Caco-2 (cell line): ENCODE measurements around the gene CD300A. TPM values are rescaled to one million over a fixed set of nuclear protein-coding genes. Genes with fewer than 3 reads are reported as not detected.

Source experiments
- BruUV-seq: library from RNA; stranded (reverse); fragments of 400-500 nt; replicated peaks from 2 replicates; lab custom pipeline; 2021; lab: Mats Ljungman, UMichigan
- CTCF ChIA-PET: fragments of 300-600 bp; sonication (Branson Sonifier 250); formaldehyde crosslinking; loops from one replicate; lab custom pipeline; 2022; ENCODE audit warnings: antibody characterized with exemption; lab: Charles Lee
- POLR2A ChIA-PET: fragments of 300-600 bp; sonication (Branson Sonifier 250); formaldehyde crosslinking; loops from one replicate; lab custom pipeline; 2022; ENCODE audit warnings: antibody characterized with exemption; lab: Charles Lee
- DNase-seq, 2 experiments: peaks; one replicate each; pipeline versions ENCODE4 v3.0.0 to v3.0.0-alpha.2; 2020 to 2022
- H3K27me3 ChIP-seq: replicated peaks from 2 replicates; pipeline ENCODE4 v1.6.0; 2011; ENCODE audit warnings: low read length; ENCODE audit not compliant: control insufficient read depth, insufficient read depth
- H3K36me3 ChIP-seq: 2 replicates; pipeline ENCODE4 v1.5.1; 2011; ENCODE audit warnings: low read length; ENCODE audit not compliant: control insufficient read depth, insufficient read depth
- H3K4me1 ChIP-seq: fragments of 250-450 bp; sonication (Bioruptor Pico); 2 replicates; pipeline ENCODE4 v1.5.1; 2020; ENCODE audit warnings: mild to moderate bottlenecking
- H3K4me3 ChIP-seq: 2 replicates; pipeline ENCODE4 v1.5.1; 2011; ENCODE audit warnings: low read depth, mild to moderate bottlenecking, control low read depth, low read length
- H3K9me3 ChIP-seq: fragments of 250-450 bp; sonication (Bioruptor Pico); 2 replicates; pipeline ENCODE4 v1.5.1; 2020; ENCODE audit warnings: mild to moderate bottlenecking, moderate library complexity
- H3K27ac Mint-ChIP-seq: one replicate; pipeline ENCODE4 v1.8.0; 2022; ENCODE audit warnings: mixed read lengths; ENCODE audit not compliant: unreplicated experiment
- H3K27me3 Mint-ChIP-seq: one replicate; pipeline ENCODE4 v1.8.0; 2022; ENCODE audit warnings: mixed read lengths; ENCODE audit not compliant: insufficient read depth, unreplicated experiment
- H3K36me3 Mint-ChIP-seq: one replicate; pipeline ENCODE4 v1.8.0; 2022; ENCODE audit warnings: mild to moderate bottlenecking, mixed read lengths; ENCODE audit not compliant: insufficient read depth, unreplicated experiment
- H3K4me1 Mint-ChIP-seq: one replicate; pipeline ENCODE4 v1.8.0; 2022; ENCODE audit warnings: low read depth, mixed read lengths; ENCODE audit not compliant: unreplicated experiment
- H3K4me3 Mint-ChIP-seq: one replicate; pipeline ENCODE4 v1.8.0; 2022; ENCODE audit warnings: mild to moderate bottlenecking, moderate library complexity, mixed read lengths; ENCODE audit not compliant: unreplicated experiment
- H3K9me3 Mint-ChIP-seq: one replicate; pipeline ENCODE4 v1.8.0; 2022; ENCODE audit warnings: mixed read lengths; ENCODE audit not compliant: unreplicated experiment
- CTCF ChIP-seq, 2 experiments: fragments of 200-600 bp in 1 of 2; IDR thresholded peaks; 1 replicate in 1 of 2; 2 replicates in 1 of 2; pipeline versions ENCODE4 v1.5.1 to v1.8.0; 2011 to 2022; ENCODE audit warnings: antibody characterized with exemption in 1 of 2, control low read depth in 1 of 2, inconsistent platforms in 1 of 2, low read depth in 1 of 2, low read length in 1 of 2, mild to moderate bottlenecking in 1 of 2, moderate library complexity in 1 of 2; ENCODE audit not compliant: insufficient read depth in 1 of 2, severe bottlenecking in 1 of 2, unreplicated experiment in 1 of 2
- intact Hi-C: fragments of 100-400 bp; cut with micrococcal nuclease; formaldehyde crosslinking; loops from one replicate; pipeline ENCODE4 v1.10.0; 2022; ENCODE audit not compliant: unreplicated experiment
- total RNA-seq: library from RNA; stranded (reverse); gene quantifications from 2 replicates; pipeline ENCODE4 v1.2.3, GENCODE V29; 2022

Gene CD300A
- total RNA-seq, 1 experiment from 2014 or later: not detected

- Histone ChIP-seq H3K27me3 (no peaks in the 10 kb centered on the region), H3K36me3 (peaks cover 8% of the 10 kb centered on the region), H3K4me1 (peaks cover 18% of the 10 kb centered on the region), H3K4me3 (no peak overlapping the region), H3K9me3 (peaks cover 6% of the 10 kb centered on the region)
- Mint-ChIP-seq H3K27ac (peak overlapping the region; percentile 91), H3K9me3 (no peaks in the 10 kb centered on the region), H3K27me3 (no peaks in the 10 kb centered on the region), H3K4me3 (peak overlapping the region; percentile 59), H3K4me1 (peaks cover 6% of the 10 kb centered on the region), H3K36me3 (peaks cover 54% of the 10 kb centered on the region)
- no TSS peak for BruUV-seq
- DNase-seq: no peak
- no peak for TF ChIP-seq CTCF (IDR thresholded peaks at IDR 0.05; ENCODE audit: insufficient read depth in 1 of 2, low read depth in 1 of 2, low read length in 1 of 2, severe bottlenecking in 1 of 2, unreplicated experiment in 1 of 2)
- POLR2A ChIA-PET: no interaction called here
- CTCF ChIA-PET: no interaction called here
- intact Hi-C loops: loop anchor here (1.0 kb wide), 1 partner anchor 11 kb away; no protein-coding TSS in a partner anchor
These were observed 24.2 kb upstream of the CD300A start for GRCh38 chr17:74442291-74442669.

- Histone ChIP-seq H3K4me3 (no peak overlapping the region), H3K27me3 (no peaks in the 10 kb centered on the region), H3K4me1 (peaks cover 18% of the 10 kb centered on the region), H3K36me3 (peaks cover 8% of the 10 kb centered on the region), H3K9me3 (no peaks in the 10 kb centered on the region)
- H3K27ac Mint-ChIP-seq: peak overlapping the region; percentile 91
- no TSS peak for BruUV-seq
- H3K4me3 Mint-ChIP-seq: peak overlapping the region; percentile 59
- no peaks in the 10 kb centered on the region for H3K9me3 Mint-ChIP-seq
- ChIA-PET POLR2A (no interaction called here), CTCF (interaction anchor here (0.6 to 1.4 kb wide), 4 partner anchors 11 to 64 kb away, joined by 3 to 7 read pairs (median 4); no protein-coding TSS in a partner anchor)
- peaks cover 6% of the 10 kb centered on the region for H3K4me1 Mint-ChIP-seq
- DNase-seq: peak; percentile 88 to 90
- no peak for TF ChIP-seq CTCF (IDR thresholded peaks at IDR 0.05; ENCODE audit: insufficient read depth in 1 of 2, low read depth in 1 of 2, low read length in 1 of 2, severe bottlenecking in 1 of 2, unreplicated experiment in 1 of 2)
- no peaks in the 10 kb centered on the region for H3K27me3 Mint-ChIP-seq
- intact Hi-C loops: loop anchor here (1.0 kb wide), 1 partner anchor 12 kb away; no protein-coding TSS in a partner anchor
- peaks cover 54% of the 10 kb centered on the region for H3K36me3 Mint-ChIP-seq
These were observed 23.5 kb upstream of the CD300A start for GRCh38 chr17:74442670-74443515.

GRCh38 chr17:74443516-74444296, 22.7 kb upstream of the CD300A start:
- no TSS peak for BruUV-seq
- Mint-ChIP-seq H3K27ac (peak overlapping the region; percentile 91), H3K4me3 (no peak overlapping the region), H3K4me1 (peaks cover 6% of the 10 kb centered on the region), H3K9me3 (no peaks in the 10 kb centered on the region), H3K27me3 (no peaks in the 10 kb centered on the region), H3K36me3 (peaks cover 51% of the 10 kb centered on the region)
- H3K36me3 ChIP-seq: peaks cover 8% of the 10 kb centered on the region
- peaks cover 18% of the 10 kb centered on the region for H3K4me1 ChIP-seq
- H3K27me3 ChIP-seq: no peaks in the 10 kb centered on the region
- POLR2A ChIA-PET: no interaction called here
- DNase-seq: no peak
- no peak for TF ChIP-seq CTCF (IDR thresholded peaks at IDR 0.05; ENCODE audit: insufficient read depth in 1 of 2, low read depth in 1 of 2, low read length in 1 of 2, severe bottlenecking in 1 of 2, unreplicated experiment in 1 of 2)
- CTCF ChIA-PET: interaction anchor here (0.6 to 1.4 kb wide), 4 partner anchors 10 to 65 kb away, joined by 3 to 7 read pairs (median 4); no protein-coding TSS in a partner anchor
- no peak overlapping the region for H3K4me3 ChIP-seq
- H3K9me3 ChIP-seq: no peaks in the 10 kb centered on the region
- intact Hi-C loops: no loop called here
